Natural killer cell (primary cell): ENCODE data around the gene ZC3H6. TPM values are rescaled to one million over a fixed set of nuclear protein-coding genes. Genes with fewer than 3 reads are reported as not detected.
"Not testable (repeated sequence)": the region's sequence is repeated elsewhere in the genome, so short reads cannot be mapped to it uniquely, and the experiment has no call there.

Experiments used
- ATAC-seq, 3 donors: fragments of 150-1000 bp in 2 of 3; fragments of 200-7000 bp in 1 of 3; cut with Tn5 transposase; 1 replicate in 1 of 3; 2 replicates in 2 of 3; pipeline ENCODE4 v1.10.0; 2021; ENCODE audit warnings: mild to moderate bottlenecking in 2 of 3, moderate library complexity in 2 of 3
- DNase-seq, 2 donors: peaks; one replicate each; pipeline versions ENCODE4 v3.0.0 to v3.0.0-alpha.2; 2013 to 2021; ENCODE audit warnings: mixed read lengths in 1 of 2
- H3K27ac ChIP-seq: one replicate; pipeline ENCODE4 v1.5.1; 2013; ENCODE audit warnings: mild to moderate bottlenecking, low read length
- H3K27me3 ChIP-seq: one replicate; pipeline ENCODE4 v1.6.1; 2013; ENCODE audit warnings: low read length; ENCODE audit not compliant: control insufficient read depth, insufficient read depth
- H3K36me3 ChIP-seq: one replicate; pipeline ENCODE4 v1.6.1; 2013; ENCODE audit warnings: low read length; ENCODE audit not compliant: control insufficient read depth, insufficient read depth
- H3K4me1 ChIP-seq: one replicate; pipeline ENCODE4 v1.6.1; 2013; ENCODE audit warnings: low read length; ENCODE audit not compliant: control insufficient read depth, insufficient read depth
- H3K4me3 ChIP-seq: one replicate; pipeline ENCODE4 v1.5.1; 2013; ENCODE audit warnings: low read length
- H3K9me3 ChIP-seq: one replicate; pipeline ENCODE4 v1.6.1; 2013; ENCODE audit warnings: low read length; ENCODE audit not compliant: control insufficient read depth, insufficient read depth
- H3K27ac Mint-ChIP-seq, 2 donors: one replicate each; pipeline ENCODE4 v1.8.0; 2022; ENCODE audit warnings: mild to moderate bottlenecking in 2 of 2, mixed read lengths in 2 of 2, moderate library complexity in 1 of 2
- H3K27me3 Mint-ChIP-seq, 2 donors: one replicate each; pipeline ENCODE4 v1.8.0; 2022; ENCODE audit warnings: low read depth in 2 of 2, mixed read lengths in 2 of 2
- H3K36me3 Mint-ChIP-seq: one replicate; pipeline ENCODE4 v1.8.0; 2022; ENCODE audit warnings: mixed read lengths
- H3K4me1 Mint-ChIP-seq, 2 donors: one replicate each; pipeline ENCODE4 v1.8.0; 2022; ENCODE audit warnings: mixed read lengths in 2 of 2
- H3K4me3 Mint-ChIP-seq: one replicate; pipeline ENCODE4 v1.8.0; 2022; ENCODE audit warnings: mild to moderate bottlenecking, moderate library complexity, mixed read lengths
- H3K9me3 Mint-ChIP-seq, 2 donors: one replicate each; pipeline ENCODE4 v1.8.0; 2022; ENCODE audit warnings: mixed read lengths in 2 of 2
- CTCF ChIP-seq: fragments of 200-600 bp; IDR thresholded peaks from one replicate; pipeline ENCODE4 v1.8.0; 2022; ENCODE audit warnings: antibody characterized with exemption
- WGBS: methylation state at CpG from one replicate; pipeline ENCODE4 v1.1.7; 2013; ENCODE audit warnings: missing lambda C conversion rate; ENCODE audit not compliant: insufficient coverage; 5-methylcytosine and 5-hydroxymethylcytosine counted together
- intact Hi-C: fragments of 100-400 bp; cut with micrococcal nuclease; formaldehyde crosslinking; loops from one replicate; pipeline ENCODE4 v1.14.2; 2022
- total RNA-seq, 4 donors: library from RNA; stranded (reverse); fragments of 120-200 nt in 1 of 4; gene quantifications; one replicate each; pipeline versions ENCODE4 v1.2.3 to v1.2.4, GENCODE V29; 2013 to 2022

Gene ZC3H6
- total RNA-seq, 3 donors from 2014 or later (not counting 1 experiment from before 2014, with no cell fraction given), result 13.1 to 17.3 (median 15.3) TPM

DNA sequence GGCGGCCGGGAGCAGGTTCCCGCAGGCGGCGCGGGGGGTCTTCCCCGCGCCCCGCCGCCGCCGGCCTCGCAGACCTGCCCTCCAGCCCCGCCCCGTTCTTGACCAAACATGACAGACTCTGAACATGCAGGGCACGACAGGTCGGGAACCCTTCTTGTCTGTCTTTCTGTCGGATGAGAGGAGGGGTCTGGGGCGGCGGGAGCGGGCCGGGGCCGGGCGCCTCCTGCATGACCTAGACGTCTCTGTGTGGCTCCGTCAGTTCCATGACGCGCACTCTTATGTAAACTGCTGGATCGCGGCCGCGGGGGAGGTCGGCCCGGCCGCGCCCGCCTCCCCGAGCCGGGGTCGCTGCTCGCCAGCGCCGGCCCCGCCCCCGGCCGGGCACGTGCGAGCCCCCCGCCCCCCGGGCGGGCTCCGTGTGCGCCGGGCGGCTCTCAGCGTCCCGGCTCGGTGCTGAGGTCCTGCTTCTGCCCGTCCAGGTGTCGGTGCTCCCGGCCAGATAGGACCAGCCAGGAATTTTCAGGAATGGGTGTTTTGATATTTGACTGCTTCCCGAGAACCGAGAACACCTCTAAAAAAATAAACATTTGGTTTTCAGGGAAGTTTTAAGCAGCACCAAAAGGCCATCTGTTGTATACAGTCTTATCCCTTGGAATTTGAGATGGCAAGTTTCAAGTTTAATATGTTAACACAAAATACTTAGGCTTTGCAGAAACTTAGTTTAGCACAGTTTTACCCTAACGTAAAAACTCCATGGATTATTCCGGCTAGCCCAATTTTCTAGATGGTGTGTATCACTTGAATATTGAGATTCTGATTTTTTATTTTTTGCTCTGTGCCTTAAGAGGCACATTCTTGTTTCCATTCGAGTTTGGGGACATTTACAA lies 733 bp downstream of the ZC3H6 start:
- Histone ChIP-seq H3K27ac (peak overlapping the region; percentile 99), H3K36me3 (no peaks in the 10 kb centered on the region), H3K27me3 (no peaks in the 10 kb centered on the region), H3K4me1 (no peaks in the 10 kb centered on the region), H3K9me3 (no peaks in the 10 kb centered on the region), H3K4me3 (peak overlapping the region; percentile 91)
- no peaks in the 10 kb centered on the region for H3K36me3 Mint-ChIP-seq
- peak overlapping the region; percentile 93 for H3K4me3 Mint-ChIP-seq
- no peaks in the 10 kb centered on the region for H3K9me3 Mint-ChIP-seq
- H3K27me3 Mint-ChIP-seq, result no peaks in the 10 kb centered on the region
- H3K4me1 Mint-ChIP-seq, result peaks cover 0 to 5% of the 10 kb centered on the region in 2 donors
- H3K27ac Mint-ChIP-seq, result peak overlapping the region; percentile 96 to 97
- intact Hi-C loops, result loop anchor here (1.0 kb wide), 1 partner anchor 22 kb away; no protein-coding TSS in a partner anchor
- WGBS, result 1% methylated on average over 65 of the region's 66 CpGs
- DNase-seq, result peak; percentile 80 to 86
- ATAC-seq, result peak; percentile 49 to 68 (median 59)
- no peak for TF ChIP-seq CTCF

DNA sequence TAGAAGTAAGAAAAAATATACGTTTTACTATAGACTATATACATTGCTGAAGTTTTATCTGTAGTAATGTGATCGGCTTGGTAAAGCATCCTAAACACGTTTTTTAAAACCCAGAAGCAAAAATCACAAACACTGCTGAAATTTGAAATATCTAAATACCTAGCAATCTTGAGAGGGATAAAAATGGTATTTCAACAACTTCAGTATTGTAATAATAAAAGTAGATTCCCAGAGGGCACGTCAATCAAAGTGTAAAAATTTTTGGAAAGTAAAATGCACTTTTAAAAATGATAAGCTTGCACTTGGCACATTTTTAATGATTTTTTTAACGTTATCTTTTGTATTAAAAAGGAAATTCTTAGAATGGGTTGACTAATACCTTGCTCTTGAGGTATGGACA lies 1.6 kb downstream of the ZC3H6 start:
- Histone ChIP-seq H3K27me3 (no peaks in the 10 kb centered on the region), H3K27ac (no peak overlapping the region), H3K9me3 (no peaks in the 10 kb centered on the region), H3K4me1 (no peaks in the 10 kb centered on the region), H3K36me3 (no peaks in the 10 kb centered on the region), H3K4me3 (peak overlapping the region; percentile 91)
- Mint-ChIP-seq H3K4me1 (peaks cover 0 to 10% of the 10 kb centered on the region in 2 donors), H3K9me3 (no peaks in the 10 kb centered on the region), H3K27me3 (no peaks in the 10 kb centered on the region), H3K27ac (peak overlapping the region; percentile 96 to 97), H3K4me3 (peak overlapping the region; percentile 83), H3K36me3 (no peaks in the 10 kb centered on the region)
- 85% methylated on average over 2 of the region's 5 CpGs for WGBS
- ATAC-seq, result no peak
- no peak for TF ChIP-seq CTCF
- no peak for DNase-seq
- intact Hi-C loops, result no loop called here

DNA sequence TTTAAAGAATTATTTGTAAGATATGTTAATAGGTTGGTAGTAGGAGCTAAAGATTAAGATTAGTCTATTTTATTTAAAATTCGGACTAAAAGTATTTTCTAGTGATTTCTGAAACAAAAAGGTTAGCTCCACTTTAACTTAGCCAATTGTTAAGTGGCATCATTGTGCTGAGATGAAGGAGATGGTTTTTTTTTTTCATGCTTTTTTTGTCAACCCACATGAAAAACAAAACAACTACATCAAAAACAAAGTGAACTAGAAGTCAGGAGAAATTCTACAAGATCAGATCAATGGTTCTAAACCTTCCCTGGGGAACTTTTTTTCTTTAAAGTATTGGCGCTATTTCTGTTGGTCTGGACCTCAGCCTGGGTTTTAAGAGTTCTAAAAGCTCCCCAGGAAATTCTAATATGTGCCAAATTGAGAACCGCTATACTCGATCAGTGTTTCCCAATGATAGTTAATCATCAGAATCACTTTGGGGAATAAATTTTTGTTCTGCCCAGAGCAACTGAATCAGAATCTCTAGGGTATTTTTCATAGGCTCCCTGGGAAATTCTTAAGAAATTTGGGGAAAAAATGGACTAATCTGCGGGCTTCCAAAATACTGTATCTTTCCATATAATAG lies 2.3 kb downstream of the ZC3H6 start:
- Histone ChIP-seq H3K4me1 (no peaks in the 10 kb centered on the region), H3K4me3 (no peak overlapping the region), H3K27ac (no peak overlapping the region), H3K9me3 (no peaks in the 10 kb centered on the region), H3K27me3 (no peaks in the 10 kb centered on the region), H3K36me3 (no peaks in the 10 kb centered on the region)
- Mint-ChIP-seq H3K9me3 (no peaks in the 10 kb centered on the region), H3K4me1 (peaks cover 0 to 12% of the 10 kb centered on the region in 2 donors), H3K4me3 (no peak overlapping the region), H3K27me3 (no peaks in the 10 kb centered on the region), H3K36me3 (no peaks in the 10 kb centered on the region), H3K27ac (peak overlapping the region in 1 of 2 donors; percentile 96)
- ATAC-seq (no peak), DNase-seq (peak in 1 of 2 donors; percentile 56)
- intact Hi-C loops, result no loop called here
- WGBS, result 80% methylated on average over 4 of the region's 5 CpGs
- TF ChIP-seq CTCF, result no peak

GRCh38 chr2:112282066-112282465 lies 6.7 kb downstream of the ZC3H6 start:
- H3K4me1 Mint-ChIP-seq, result peaks cover 0 to 16% of the 10 kb centered on the region in 2 donors
- H3K27me3 Mint-ChIP-seq, H3K9me3 ChIP-seq, H3K4me3 ChIP-seq, H3K27me3 ChIP-seq, ATAC-seq, H3K36me3 ChIP-seq, H3K4me3 Mint-ChIP-seq, H3K27ac Mint-ChIP-seq, H3K9me3 Mint-ChIP-seq, H3K27ac ChIP-seq, H3K36me3 Mint-ChIP-seq, intact Hi-C loops, H3K4me1 ChIP-seq, DNase-seq: not testable (repeated sequence)
- WGBS, result 94% methylated on average over 3 of the region's 4 CpGs

DNA sequence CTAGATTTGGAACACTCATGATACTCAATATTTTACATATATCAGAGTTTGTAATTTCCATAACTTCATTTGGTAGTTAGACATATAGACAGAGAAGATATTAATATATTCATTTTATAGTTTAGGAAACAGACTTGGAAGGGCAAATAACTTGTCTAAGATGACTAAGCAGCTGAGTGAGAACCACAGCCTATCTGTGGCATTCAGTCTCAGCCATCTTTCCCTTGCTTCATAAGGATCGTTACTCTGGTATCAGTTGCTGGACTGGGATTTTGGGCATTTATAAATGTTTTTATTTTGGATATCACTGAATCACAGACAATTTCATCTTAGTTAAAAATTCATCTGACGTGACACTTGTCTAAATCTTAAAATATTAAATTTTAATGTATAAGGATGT lies 8.1 kb downstream of the ZC3H6 start:
- H3K36me3 Mint-ChIP-seq, intact Hi-C loops, H3K9me3 Mint-ChIP-seq, H3K27ac ChIP-seq, ATAC-seq, H3K4me1 ChIP-seq, H3K4me3 ChIP-seq, H3K27me3 Mint-ChIP-seq, H3K4me3 Mint-ChIP-seq, H3K27ac Mint-ChIP-seq, H3K36me3 ChIP-seq, H3K27me3 ChIP-seq, DNase-seq, H3K9me3 ChIP-seq: not testable (repeated sequence)
- WGBS, result 100% methylated on average over 1 of the region's 2 CpGs
- peaks cover 0 to 16% of the 10 kb centered on the region in 2 donors for H3K4me1 Mint-ChIP-seq
